Gastroesophageal sphincter (tissue), 3 donors: ENCODE measurements around the gene VMP1.

ENCODE experiments used
- EP300 ChIP-seq: sonication (generic); formaldehyde crosslinking; IDR thresholded peaks from one replicate; pipeline ENCODE4 v1.6.1; 2017; ENCODE audit warnings: antibody characterized with exemption, mild to moderate bottlenecking
- POLR2A ChIP-seq, 2 donors: fragments of 450-650 bp; IDR thresholded peaks; one replicate each; pipeline ENCODE4 v1.6.1; 2017; ENCODE audit warnings: antibody characterized with exemption in 2 of 2, mild to moderate bottlenecking in 2 of 2, moderate library complexity in 1 of 2
- TF ChIP-seq, protein P1 (sequence below), 4 experiments: fragments of 200-600 bp in 2 of 4; fragments of 450-650 bp in 2 of 4; sonication (generic) in 1 of 4; IDR thresholded peaks; one replicate each; pipeline ENCODE4 v1.5.1; 2017 to 2019; ENCODE audit warnings: antibody characterized with exemption in 4 of 4, mild to moderate bottlenecking in 2 of 4, moderate library complexity in 2 of 4

DNA sequence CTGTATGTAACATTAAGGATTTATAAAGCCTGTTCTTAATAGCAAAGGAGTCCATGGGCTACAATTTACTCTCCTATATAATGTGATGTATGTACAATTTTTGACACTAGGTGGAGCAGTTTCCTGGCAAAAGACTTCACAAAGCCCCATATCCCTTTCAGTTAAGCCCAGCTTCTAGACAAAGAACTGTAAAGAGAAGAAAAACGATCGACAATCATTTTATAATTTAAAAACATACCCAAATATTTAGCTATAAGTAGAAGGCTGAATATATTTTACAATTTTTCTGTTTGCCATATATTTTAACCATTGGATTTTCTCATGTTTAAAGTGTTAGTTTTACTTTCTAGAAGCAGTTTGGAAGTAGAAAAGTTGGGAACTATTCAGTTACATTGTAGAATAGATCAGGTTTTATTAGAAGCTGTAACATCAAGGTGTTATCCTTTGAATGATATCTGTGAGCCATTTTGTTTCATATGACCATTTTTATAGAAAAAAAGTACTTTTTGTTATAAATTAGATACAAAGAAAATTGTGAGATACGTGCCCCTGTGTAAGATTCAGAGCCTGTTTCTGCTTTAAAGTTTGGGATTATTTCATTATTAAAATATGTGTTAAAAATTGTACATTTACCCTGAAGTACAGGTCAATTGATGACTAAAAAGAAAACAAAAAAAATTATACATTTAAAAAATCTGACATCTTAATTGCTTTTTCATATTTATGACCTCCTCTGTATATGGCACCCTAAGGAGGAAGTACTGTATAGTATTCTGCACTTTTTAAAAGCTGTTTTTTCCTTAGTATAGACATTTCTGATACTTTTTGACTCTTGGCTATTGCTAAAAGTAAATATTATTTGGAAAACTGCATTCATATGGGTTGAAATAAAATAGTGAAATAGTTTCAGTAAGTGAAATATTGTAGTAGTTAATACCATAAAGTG lies 46.3 kb downstream of the VMP1 start:
- TF ChIP-seq, protein P1, sequence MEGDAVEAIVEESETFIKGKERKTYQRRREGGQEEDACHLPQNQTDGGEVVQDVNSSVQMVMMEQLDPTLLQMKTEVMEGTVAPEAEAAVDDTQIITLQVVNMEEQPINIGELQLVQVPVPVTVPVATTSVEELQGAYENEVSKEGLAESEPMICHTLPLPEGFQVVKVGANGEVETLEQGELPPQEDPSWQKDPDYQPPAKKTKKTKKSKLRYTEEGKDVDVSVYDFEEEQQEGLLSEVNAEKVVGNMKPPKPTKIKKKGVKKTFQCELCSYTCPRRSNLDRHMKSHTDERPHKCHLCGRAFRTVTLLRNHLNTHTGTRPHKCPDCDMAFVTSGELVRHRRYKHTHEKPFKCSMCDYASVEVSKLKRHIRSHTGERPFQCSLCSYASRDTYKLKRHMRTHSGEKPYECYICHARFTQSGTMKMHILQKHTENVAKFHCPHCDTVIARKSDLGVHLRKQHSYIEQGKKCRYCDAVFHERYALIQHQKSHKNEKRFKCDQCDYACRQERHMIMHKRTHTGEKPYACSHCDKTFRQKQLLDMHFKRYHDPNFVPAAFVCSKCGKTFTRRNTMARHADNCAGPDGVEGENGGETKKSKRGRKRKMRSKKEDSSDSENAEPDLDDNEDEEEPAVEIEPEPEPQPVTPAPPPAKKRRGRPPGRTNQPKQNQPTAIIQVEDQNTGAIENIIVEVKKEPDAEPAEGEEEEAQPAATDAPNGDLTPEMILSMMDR (IDR thresholded peaks at IDR 0.05): peak; percentile 46 to 85 (median 78)
- no peak for TF ChIP-seq POLR2A (IDR thresholded peaks at IDR 0.05)
- TF ChIP-seq EP300: no peak
